ENCODE measurements around the gene SFXN5.

SFXN5 gene

DNA sequence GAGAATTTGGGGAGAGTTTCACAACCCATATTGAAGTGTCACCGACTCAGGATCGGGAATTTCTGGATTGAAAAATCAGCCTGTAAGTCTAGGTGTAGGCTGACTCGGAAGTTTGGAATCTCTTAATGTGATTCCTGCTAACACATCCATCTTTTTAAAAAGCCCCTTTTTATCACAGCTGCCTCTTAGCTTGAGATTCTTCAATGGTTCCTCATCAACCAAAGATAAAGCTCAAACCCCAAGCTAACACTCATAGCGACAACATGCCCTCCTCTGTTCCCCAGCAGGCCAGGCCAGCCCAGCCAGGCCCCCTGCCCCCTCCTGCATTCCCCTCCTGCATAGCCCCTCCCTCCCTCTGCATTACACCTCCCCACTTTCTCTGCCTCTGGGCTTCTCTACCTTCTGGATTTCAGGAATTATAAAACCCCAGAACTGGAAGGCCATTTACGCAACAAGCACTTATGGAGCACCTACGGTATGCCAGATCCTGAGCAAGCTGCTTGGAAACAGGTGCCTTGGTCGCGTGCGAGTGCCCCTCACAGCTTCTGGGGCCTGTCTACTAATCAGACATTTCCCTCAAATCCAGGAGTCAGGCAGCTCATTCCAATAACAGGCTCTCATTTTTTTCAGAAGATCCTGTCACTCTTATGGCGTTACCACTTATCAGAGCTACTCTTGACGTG lies 90.8 kb downstream of the SFXN5 start:
- H3K27ac Mint-ChIP-seq, result no peak overlapping the region
- DNase-seq (ENCODE audit: low spot score in 2 of 2), result no peak
- no peak for ATAC-seq
- peaks cover 7% of the 10 kb centered on the region for H3K36me3 Mint-ChIP-seq
- no peaks in the 10 kb centered on the region for H3K9me3 Mint-ChIP-seq
- no peak overlapping the region for H3K4me3 Mint-ChIP-seq
- peaks cover 6% of the 10 kb centered on the region for H3K4me1 Mint-ChIP-seq

GRCh38 chr2:72979896-72980295 lies 91.6 kb downstream of the SFXN5 start:
- Mint-ChIP-seq H3K27ac (no peak overlapping the region), H3K36me3 (peaks cover 7% of the 10 kb centered on the region), H3K9me3 (no peaks in the 10 kb centered on the region), H3K4me1 (peaks cover 6% of the 10 kb centered on the region), H3K4me3 (no peak overlapping the region)
- DNase-seq (ENCODE audit: low spot score in 2 of 2) (no peak), ATAC-seq (no peak)

DNA sequence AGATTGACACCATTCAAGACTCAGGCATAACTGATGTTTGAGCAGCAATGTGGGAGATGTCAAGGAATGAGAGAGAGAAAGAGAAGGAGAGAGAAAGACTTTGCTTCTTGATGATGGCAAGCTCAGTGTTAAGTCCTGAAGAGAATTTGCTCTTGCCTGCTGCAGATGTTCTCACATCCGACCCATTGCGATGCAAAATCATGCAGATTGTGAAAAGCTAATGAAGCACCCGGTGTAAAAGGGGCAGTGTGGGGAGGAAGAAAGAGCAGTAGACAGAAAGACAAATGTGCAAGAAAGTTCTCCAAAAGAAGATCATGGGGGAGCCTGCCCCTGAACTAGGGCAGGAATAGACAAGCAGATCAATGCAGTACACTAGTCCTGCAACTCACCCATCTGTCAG lies 96.5 kb downstream of the SFXN5 start:
- no peak overlapping the region for H3K27ac Mint-ChIP-seq
- ATAC-seq (no peak), DNase-seq (ENCODE audit: low spot score in 2 of 2) (no peak)
- H3K4me3 Mint-ChIP-seq, result no peak overlapping the region
- no peaks in the 10 kb centered on the region for H3K36me3 Mint-ChIP-seq
- H3K4me1 Mint-ChIP-seq, result peaks cover 3% of the 10 kb centered on the region
- no peaks in the 10 kb centered on the region for H3K9me3 Mint-ChIP-seq

- H3K4me1 Mint-ChIP-seq, result no peaks in the 10 kb centered on the region
- no peaks in the 10 kb centered on the region for H3K36me3 Mint-ChIP-seq
- H3K4me3 Mint-ChIP-seq, result no peak overlapping the region
- H3K9me3 Mint-ChIP-seq, result no peaks in the 10 kb centered on the region
- DNase-seq (ENCODE audit: low spot score in 2 of 2) (no peak), ATAC-seq (no peak)
- H3K27ac Mint-ChIP-seq, result no peak overlapping the region
Observed at GRCh38 chr2:72974436-72974754, 97.1 kb downstream of the SFXN5 start.

DNA sequence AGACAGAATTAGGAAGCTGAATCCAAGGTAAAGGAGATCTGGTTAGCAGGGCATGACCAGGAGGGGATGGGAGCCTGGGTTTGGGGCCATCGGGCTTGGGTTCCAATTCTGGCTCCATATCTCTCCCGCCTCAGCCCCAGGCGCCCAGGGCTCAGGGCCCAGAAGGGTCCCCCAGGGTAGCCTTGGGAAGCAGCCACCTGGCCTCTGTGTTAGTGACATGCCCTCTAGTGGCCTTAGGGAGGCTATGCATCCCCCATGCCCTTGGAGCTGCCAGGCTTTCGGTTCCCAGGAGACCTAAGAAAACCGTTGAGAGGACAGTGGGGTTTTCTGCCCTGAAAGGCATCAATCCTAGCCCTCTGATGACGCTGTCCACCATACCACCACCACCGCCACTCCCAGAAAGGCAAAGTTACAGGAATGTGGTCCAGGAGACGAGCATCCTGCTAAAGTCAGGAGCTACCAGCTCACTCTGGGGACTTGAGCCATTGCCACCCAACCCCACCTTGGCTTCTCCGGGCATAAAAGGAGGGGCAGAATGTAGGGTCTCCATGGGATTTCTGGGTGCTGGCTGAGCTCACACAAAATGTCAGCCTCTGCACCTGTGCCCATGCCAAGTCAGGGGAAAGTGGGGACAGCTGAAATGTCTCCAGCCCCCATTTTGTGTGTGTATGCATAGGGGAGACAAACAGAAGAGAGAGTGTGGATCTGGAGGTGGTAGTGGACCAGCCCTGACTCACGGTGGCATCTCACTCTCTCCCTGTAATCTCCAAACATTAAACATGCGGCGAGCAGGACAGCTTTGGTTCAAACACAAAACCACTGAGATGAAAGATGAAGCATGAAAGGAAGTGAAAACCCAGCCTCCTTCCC lies 97.7 kb downstream of the SFXN5 start:
- no peaks in the 10 kb centered on the region for H3K9me3 Mint-ChIP-seq
- ATAC-seq (peak; percentile 79), DNase-seq (ENCODE audit: low spot score in 2 of 2) (peak in 1 of 2 donors; percentile 63)
- H3K4me3 Mint-ChIP-seq, result no peak overlapping the region
- no peak overlapping the region for H3K27ac Mint-ChIP-seq
- H3K4me1 Mint-ChIP-seq, result no peaks in the 10 kb centered on the region
- H3K36me3 Mint-ChIP-seq, result no peaks in the 10 kb centered on the region

- Mint-ChIP-seq H3K27ac (no peak overlapping the region), H3K4me3 (no peak overlapping the region), H3K9me3 (no peaks in the 10 kb centered on the region), H3K4me1 (no peaks in the 10 kb centered on the region), H3K36me3 (no peaks in the 10 kb centered on the region)
- no peak for DNase-seq (ENCODE audit: low spot score in 2 of 2)
- no peak for ATAC-seq
Observed at GRCh38 chr2:72973137-72973535, 98.4 kb downstream of the SFXN5 start.

DNA sequence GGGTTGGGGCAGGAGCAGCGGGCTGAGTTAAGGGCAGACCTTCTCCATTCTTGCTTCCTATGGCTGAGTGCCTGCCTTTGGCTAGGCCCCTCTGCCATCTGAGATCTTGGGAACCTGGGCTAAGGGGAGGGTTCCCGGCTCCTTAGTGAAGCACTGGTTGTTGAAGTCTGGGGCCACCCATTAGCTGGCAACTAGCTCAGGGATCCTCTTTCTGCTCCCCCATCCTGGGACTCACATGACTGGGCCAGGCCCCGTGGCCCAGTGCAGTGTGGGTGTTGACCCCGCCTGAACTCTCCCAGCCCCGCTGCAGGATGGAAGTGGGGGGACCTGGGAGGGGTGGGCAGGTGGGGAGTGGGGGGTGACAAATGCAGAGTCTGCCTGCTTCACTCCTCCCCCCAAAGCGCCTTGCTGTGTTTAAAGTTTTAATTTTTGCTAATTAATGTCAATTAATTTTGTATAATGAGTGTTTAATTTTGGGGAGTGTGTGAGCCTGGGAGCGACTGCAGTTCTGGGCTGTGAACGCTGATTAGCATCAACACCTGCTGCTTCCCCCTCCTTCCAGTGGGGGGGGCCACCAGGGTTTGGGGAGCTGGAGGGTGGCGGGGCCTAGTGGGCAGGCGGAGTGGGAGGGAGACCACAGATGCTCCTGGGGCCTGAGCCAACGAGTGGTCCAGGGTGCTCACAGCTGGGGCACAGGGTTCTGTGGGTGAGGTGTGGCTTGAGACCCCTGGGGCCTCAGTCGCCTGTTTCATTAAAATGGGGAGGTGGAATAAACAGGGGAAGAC lies 99.0 kb downstream of the SFXN5 start:
- Mint-ChIP-seq H3K4me3 (no peak overlapping the region), H3K9me3 (no peaks in the 10 kb centered on the region), H3K36me3 (no peaks in the 10 kb centered on the region), H3K27ac (no peak overlapping the region), H3K4me1 (no peaks in the 10 kb centered on the region)
- ATAC-seq, result no peak
- no peak for DNase-seq (ENCODE audit: low spot score in 2 of 2)

- ATAC-seq, result no peak
- no peak overlapping the region for H3K4me3 Mint-ChIP-seq
Observed at GRCh38 chr2:72971036-72971435, 100.5 kb downstream of the SFXN5 start.

GRCh38 chr2:72969706-72970105 lies 101.8 kb downstream of the SFXN5 start:
- Mint-ChIP-seq H3K4me1 (no peaks in the 10 kb centered on the region), H3K4me3 (no peak overlapping the region), H3K27ac (no peak overlapping the region), H3K9me3 (no peaks in the 10 kb centered on the region), H3K36me3 (no peaks in the 10 kb centered on the region)
- ATAC-seq (no peak), DNase-seq (ENCODE audit: low spot score in 2 of 2) (no peak)

More at GRCh38 chr2:72971036-72971435, 100.5 kb downstream of the SFXN5 start:
- no peaks in the 10 kb centered on the region for H3K9me3 Mint-ChIP-seq
- H3K36me3 Mint-ChIP-seq, result no peaks in the 10 kb centered on the region
- no peak for DNase-seq (ENCODE audit: low spot score in 2 of 2)
- H3K27ac Mint-ChIP-seq, result no peak overlapping the region
- no peaks in the 10 kb centered on the region for H3K4me1 Mint-ChIP-seq

DNA sequence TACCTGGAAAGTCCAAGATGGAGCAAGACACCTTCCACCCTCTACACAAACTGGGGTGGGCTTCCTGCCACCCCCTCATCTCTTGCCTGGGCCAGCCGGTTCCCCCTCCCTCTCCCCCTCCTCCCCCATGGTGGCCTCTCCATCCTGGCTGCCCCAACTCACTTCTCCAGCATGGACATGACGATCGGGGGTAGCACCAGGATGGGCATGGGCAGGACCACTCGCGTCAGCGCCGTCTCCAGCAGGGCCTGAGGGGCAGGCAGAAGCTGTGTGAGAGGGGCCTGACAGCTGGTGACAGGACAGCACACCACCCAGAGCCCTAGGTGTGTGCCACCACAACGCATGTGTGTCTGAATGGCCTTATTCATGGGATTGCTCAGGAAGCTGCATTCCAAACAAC lies 103.2 kb downstream of the SFXN5 start:
- Mint-ChIP-seq H3K27ac (no peak overlapping the region), H3K4me1 (no peaks in the 10 kb centered on the region), H3K9me3 (no peaks in the 10 kb centered on the region), H3K4me3 (no peak overlapping the region), H3K36me3 (no peaks in the 10 kb centered on the region)
- DNase-seq (ENCODE audit: low spot score in 2 of 2) (no peak), ATAC-seq (no peak)

GRCh38 chr2:72965770-72966450 lies 105.6 kb downstream of the SFXN5 start:
- ATAC-seq (no peak), DNase-seq (ENCODE audit: low spot score in 2 of 2) (no peak)
- no peak overlapping the region for H3K27ac Mint-ChIP-seq
- H3K4me1 Mint-ChIP-seq, result peaks cover 1% of the 10 kb centered on the region
- H3K4me3 Mint-ChIP-seq, result no peak overlapping the region
- no peaks in the 10 kb centered on the region for H3K9me3 Mint-ChIP-seq
- H3K36me3 Mint-ChIP-seq, result peaks cover 2% of the 10 kb centered on the region

DNA sequence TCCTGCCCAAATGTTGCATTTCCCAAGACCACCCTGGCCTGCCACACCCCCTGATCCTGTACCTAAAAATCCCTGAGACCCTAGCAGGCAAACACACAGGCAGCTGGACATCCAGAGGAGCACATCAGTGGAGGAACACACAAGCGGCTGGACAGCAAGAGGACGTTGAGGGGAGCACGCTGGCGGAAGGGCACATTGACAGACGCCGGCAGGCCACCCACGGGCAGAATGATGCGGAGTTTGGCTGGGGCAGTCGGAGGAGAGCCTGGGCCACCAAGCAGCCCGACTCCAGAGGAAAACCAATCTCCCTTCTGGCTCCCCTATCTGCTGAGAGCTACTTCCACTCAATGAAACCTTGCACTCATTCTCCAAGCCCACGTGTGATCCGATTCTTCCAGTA lies 106.5 kb downstream of the SFXN5 start:
- H3K4me3 Mint-ChIP-seq, result no peak overlapping the region
- peak overlapping the region; percentile 26 for H3K27ac Mint-ChIP-seq
- H3K36me3 Mint-ChIP-seq, result peaks cover 6% of the 10 kb centered on the region
- DNase-seq (ENCODE audit: low spot score in 2 of 2) (no peak), ATAC-seq (no peak)
- peaks cover 9% of the 10 kb centered on the region for H3K4me1 Mint-ChIP-seq
- no peaks in the 10 kb centered on the region for H3K9me3 Mint-ChIP-seq

DNA sequence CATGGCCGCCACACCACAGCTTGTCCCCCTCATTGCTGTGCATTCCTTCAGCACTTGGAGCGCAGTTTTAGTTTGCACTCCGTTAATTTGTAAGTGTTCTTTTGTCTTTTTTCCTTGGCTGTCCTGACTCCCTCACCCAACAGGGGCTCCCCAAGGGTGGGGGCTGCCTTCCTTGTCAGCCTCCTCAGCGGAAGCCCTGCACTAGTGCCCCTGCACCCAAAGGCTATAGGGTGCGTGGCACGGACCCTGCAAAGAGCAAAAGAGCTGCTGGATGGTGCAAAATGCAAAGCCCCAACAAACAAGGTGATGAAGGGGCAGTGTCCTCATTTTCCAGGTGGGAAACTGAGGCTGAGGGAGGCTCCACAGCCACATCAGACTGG lies 107.4 kb downstream of the SFXN5 start:
- DNase-seq (ENCODE audit: low spot score in 2 of 2), result no peak
- Mint-ChIP-seq H3K4me3 (no peak overlapping the region), H3K27ac (peak overlapping the region; percentile 29), H3K36me3 (peaks cover 6% of the 10 kb centered on the region), H3K9me3 (no peaks in the 10 kb centered on the region), H3K4me1 (peaks cover 17% of the 10 kb centered on the region)
- no peak for ATAC-seq

GRCh38 chr2:72963423-72964145 lies 107.9 kb downstream of the SFXN5 start:
- DNase-seq (ENCODE audit: low spot score in 2 of 2) (no peak), ATAC-seq (no peak)
- Mint-ChIP-seq H3K36me3 (peaks cover 6% of the 10 kb centered on the region), H3K9me3 (no peaks in the 10 kb centered on the region), H3K4me1 (peaks cover 20% of the 10 kb centered on the region), H3K4me3 (no peak overlapping the region), H3K27ac (peak overlapping the region; percentile 35)

GRCh38 chr2:72962911-72963310 lies 108.6 kb downstream of the SFXN5 start:
- DNase-seq (ENCODE audit: low spot score in 2 of 2) (no peak), ATAC-seq (no peak)
- H3K27ac Mint-ChIP-seq, result peak overlapping the region; percentile 35
- H3K9me3 Mint-ChIP-seq, result no peaks in the 10 kb centered on the region
- H3K4me3 Mint-ChIP-seq, result no peak overlapping the region
- H3K4me1 Mint-ChIP-seq, result peaks cover 24% of the 10 kb centered on the region
- H3K36me3 Mint-ChIP-seq, result peaks cover 6% of the 10 kb centered on the region

All from stimulated activated effector memory CD8-positive, alpha-beta T cell treated with anti-CD3 and anti-CD28 coated beads, Interleukin-12 subunit alpha, Interleukin-12 subunit beta, amount 100 ng/mL, for 72 hours (primary cell).